HepG2 (cell line): Measurements from ENCODE around the gene NR2F6. TPM values are rescaled to one million over a fixed set of nuclear protein-coding genes. Genes with fewer than 3 reads are reported as not detected.
"Not testable (repeated sequence)": the region's sequence is repeated elsewhere in the genome, so short reads cannot be mapped to it uniquely, and the experiment has no call there.

Source experiments
- ATAC-seq: fragments of 200-7000 bp; cut with Tn5 transposase; 3 replicates; pipeline ENCODE4 v1.9.1; 2020; ENCODE audit warnings: mild to moderate bottlenecking, moderate library complexity
- BruUV-seq: library from RNA; stranded (reverse); fragments of 400-500 nt; replicated peaks from 2 replicates; lab custom pipeline; 2021; lab: Mats Ljungman, UMichigan
- CTCF ChIA-PET: fragments of 300-600 bp; formaldehyde crosslinking; extraction: SDS; loops from one replicate; lab custom pipeline; 2021; ENCODE audit warnings: low total read pairs, inconsistent platforms, low intra/inter-chr PET ratio; lab: Yijun Ruan, JAX
- POLR2A ChIA-PET: fragments of 350-600 bp; sonication (Branson Sonifier 250); formaldehyde crosslinking; loops from one replicate; lab custom pipeline; 2020; ENCODE audit warnings: antibody characterized with exemption, inconsistent platforms; lab: Yijun Ruan, JAX
- DNase-seq: peaks from one replicate; pipeline ENCODE4 v3.0.0-alpha.2; 2015; ENCODE audit warnings: low spot score
- FAIRE-seq: peaks from 3 replicates; lab custom pipeline; 2011; peaks lifted over from hg19 to GRCh38; lab: Jason Lieb, UNC
- H2AFZ ChIP-seq: one replicate; pipeline ENCODE4 v1.6.1; 2011; ENCODE audit warnings: low read length, inconsistent platforms
- H3K27ac ChIP-seq: fragments of 300-600 bp; 3 replicates; pipeline ENCODE4 v1.8.0; 2011; ENCODE audit warnings: mixed run types, mild to moderate bottlenecking, mixed read lengths, low read length, inconsistent platforms; ENCODE audit not compliant: insufficient read depth; ENCODE audit errors: extremely low read length
- H3K27me3 ChIP-seq, 2 experiments: fragments of 200-600 bp in 1 of 2; 2 replicates in 1 of 2; 3 replicates in 1 of 2; pipeline versions ENCODE4 v1.6.0 to v1.8.0; 2011; ENCODE audit warnings: low read length in 2 of 2, mild to moderate bottlenecking in 2 of 2, moderate library complexity in 2 of 2, inconsistent platforms in 1 of 2; ENCODE audit not compliant: insufficient read depth in 2 of 2, control insufficient read depth in 1 of 2
- H3K36me3 ChIP-seq, 2 experiments: fragments of 200-600 bp in 1 of 2; replicated peaks in 1 of 2; 2 replicates in 1 of 2; 3 replicates in 1 of 2; pipeline versions ENCODE4 v1.5.1 to v1.8.0; 2011; ENCODE audit warnings: low read length in 2 of 2, inconsistent platforms in 1 of 2; ENCODE audit not compliant: insufficient read depth in 2 of 2, control insufficient read depth in 1 of 2
- H3K4me1 ChIP-seq: 2 replicates; pipeline ENCODE4 v1.5.1; 2012; ENCODE audit warnings: low read length, inconsistent platforms; ENCODE audit not compliant: insufficient read depth
- H3K4me2 ChIP-seq: 2 replicates; pipeline ENCODE4 v1.6.0; 2011; ENCODE audit warnings: low read depth, low read length, inconsistent platforms
- H3K4me3 ChIP-seq, 3 experiments: fragments of 200-600 bp in 1 of 3; sonication (generic), shearing (Covaris generic) in 1 of 3; replicated peaks in 1 of 3; 2 replicates each; pipeline ENCODE4 v1.5.1; 2011 to 2016; ENCODE audit warnings: low read length in 3 of 3, inconsistent platforms in 2 of 3, low read depth in 2 of 3, mild to moderate bottlenecking in 2 of 3, control low read depth in 1 of 3, mixed read lengths in 1 of 3; ENCODE audit not compliant: insufficient read depth in 1 of 3
- H3K79me2 ChIP-seq: one replicate; pipeline ENCODE4 v1.6.1; 2011; ENCODE audit warnings: low read length, inconsistent platforms; ENCODE audit not compliant: insufficient read depth
- H3K9ac ChIP-seq: 2 replicates; pipeline ENCODE4 v1.6.0; 2011; ENCODE audit warnings: mild to moderate bottlenecking, low read depth, low read length, inconsistent platforms; ENCODE audit not compliant: insufficient read depth
- H3K9me3 ChIP-seq: 2 replicates; pipeline ENCODE4 v1.5.1; 2012; ENCODE audit warnings: mild to moderate bottlenecking, low read length
- H4K20me1 ChIP-seq: 2 replicates; pipeline ENCODE4 v1.6.0; 2011; ENCODE audit warnings: inconsistent platforms, mild to moderate bottlenecking, low read length, moderate library complexity; ENCODE audit not compliant: insufficient read depth
- DNMT3B ChIP-seq: conservative IDR thresholded peaks from 2 replicates; pipeline ENCODE4 v1.6.1; 2016; ENCODE audit warnings: missing biosample characterization, control low read depth
- HMGA1 ChIP-seq: sonication (generic); formaldehyde crosslinking; conservative IDR thresholded peaks from 2 replicates; pipeline ENCODE4 v1.4.0; 2020; ENCODE audit warnings: missing genetic modification reagents
- MTA3 ChIP-seq: sonication (generic); formaldehyde crosslinking; IDR thresholded peaks from 2 replicates; pipeline ENCODE4 v1.4.0; 2020; ENCODE audit warnings: missing genetic modification reagents
- SP5 ChIP-seq: IDR thresholded peaks from 2 replicates; pipeline ENCODE4 v1.6.1; 2016; ENCODE audit warnings: low read depth, borderline replicate concordance
- TAF1 ChIP-seq: sonication (generic); formaldehyde crosslinking; IDR thresholded peaks from 2 replicates; pipeline ENCODE4 v1.4.0; 2020; ENCODE audit warnings: missing genetic modification reagents
- THAP7 ChIP-seq: sonication (generic); formaldehyde crosslinking; IDR thresholded peaks from 2 replicates; pipeline ENCODE4 v1.8.1; 2023; ENCODE audit warnings: mild to moderate bottlenecking, missing genetic modification reagents
- ZNF282 ChIP-seq: fragments of 450-650 bp; IDR thresholded peaks from 2 replicates; pipeline ENCODE4 v1.6.1; 2018; ENCODE audit not compliant: partially characterized antibody
- ZNF577 ChIP-seq: sonication (generic); formaldehyde crosslinking; IDR thresholded peaks from 2 replicates; pipeline ENCODE4 v1.4.0; 2020; ENCODE audit warnings: mild to moderate bottlenecking, low read depth, missing genetic modification reagents, borderline replicate concordance
- ZSCAN30 ChIP-seq: sonication (generic); formaldehyde crosslinking; IDR thresholded peaks from 2 replicates; pipeline ENCODE4 v1.5.0; 2020; ENCODE audit warnings: mild to moderate bottlenecking, missing genetic modification reagents
- WGBS: methylation state at CpG from one replicate; pipeline ENCODE4 v1.1.6; 2017; ENCODE audit warnings: low lambda C conversion rate; 5-methylcytosine and 5-hydroxymethylcytosine counted together
- in situ Hi-C: cut with HindIII; loops from 2 replicates; pipeline ENCODE4 v1.10.0; 2017; ENCODE audit warnings: low pct_unique_long_range_greater_than_20kb; ENCODE audit not compliant: extremely low pct_ligation_motif_present
- intact Hi-C: fragments of 100-400 bp; cut with micrococcal nuclease; formaldehyde crosslinking; loops from one replicate; pipeline ENCODE4 v1.10.0; 2022; ENCODE audit not compliant: unreplicated experiment
- polyA plus RNA-seq, 8 experiments: library from polyadenylated mRNA; depleted of rRNA in 3 of 8; stranded (reverse) in 7 of 8; unstranded in 1 of 8; fragments of >200 nt; fragmentation: Illumina TruSeq in 4 of 8; extraction: Trizol in 4 of 8; gene quantifications; 2 replicates each; pipeline versions ENCODE4 v1.2.1 to v1.2.3, GENCODE V29; 2011 to 2016; ENCODE audit warnings: low read depth in 4 of 8, missing spikeins in 1 of 8, mixed read lengths in 1 of 8; ENCODE audit not compliant: insufficient read depth in 1 of 8
- total RNA-seq, 5 experiments: library from RNA; depleted of rRNA; stranded (reverse); fragments of >200 nt; fragmentation: Illumina TruSeq; extraction: Trizol; gene quantifications; 2 replicates each; pipeline ENCODE4 v1.2.3, GENCODE V29; 2016; ENCODE audit warnings: low read depth in 1 of 5

Gene NR2F6
- total and polyA plus RNA-seq, 2 of the 13 experiments (the other 11 are each of a cell fraction or from before 2014, with no cell fraction given), result 30.9 to 72.4 TPM

- no peak for TF ChIP-seq HMGA1 (CRISPR knock-in tag)
- TF ChIP-seq SP5 (CRISPR knock-in tag), result no peak
- no peak for TF ChIP-seq ZSCAN30 (CRISPR knock-in tag)
- no peak for TF ChIP-seq THAP7 (CRISPR knock-in tag)
- TF ChIP-seq TAF1 (CRISPR knock-in tag), result no peak
- TF ChIP-seq DNMT3B (CRISPR knock-in tag), result no peak
- no peak for TF ChIP-seq ZNF577 (CRISPR knock-in tag)
- TF ChIP-seq MTA3, result no peak
- no peak for TF ChIP-seq ZNF282
Observed at GRCh38 chr19:17192751-17193150, 53.0 kb downstream of the NR2F6 start (continued).

DNA sequence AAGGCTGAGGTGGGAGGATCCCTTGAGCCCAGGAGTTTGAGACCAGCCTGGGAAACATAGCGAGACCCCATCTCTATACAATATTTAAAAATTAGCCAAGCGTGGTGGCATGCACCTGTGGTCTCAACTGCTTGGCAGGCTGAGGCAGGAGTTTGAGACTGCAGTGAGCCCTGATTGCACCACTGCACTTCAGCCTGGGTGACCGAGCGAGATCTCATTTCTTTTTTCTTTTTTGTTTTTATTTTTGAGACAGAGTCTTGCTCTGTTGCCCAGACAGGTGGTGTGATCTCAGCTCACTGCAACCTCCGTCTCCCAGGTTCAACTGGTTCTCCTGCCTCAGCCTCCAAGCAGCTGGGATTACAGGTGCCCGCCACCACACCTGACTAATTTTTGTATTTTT is 54.0 kb downstream of the NR2F6 start:
- FAIRE-seq, H3K79me2 ChIP-seq, ATAC-seq, POLR2A ChIA-PET, H3K9me3 ChIP-seq, H2AFZ ChIP-seq, intact Hi-C loops, CTCF ChIA-PET, H3K9ac ChIP-seq, H3K4me3 ChIP-seq, H3K4me2 ChIP-seq, DNase-seq, in situ Hi-C loops, H3K27me3 ChIP-seq, H4K20me1 ChIP-seq, H3K27ac ChIP-seq, BruUV-seq, H3K4me1 ChIP-seq: not testable (repeated sequence)
- 87% methylated on average over 4 of the region's 6 CpGs for WGBS
- H3K36me3 ChIP-seq, result peaks cover 25 to 27% of the 10 kb centered on the region in 2 experiments; a peak in 4 of 5 replicates
